ACHN (cell line): Measurements from ENCODE around the gene TEX261.
"Not testable (repeated sequence)": the region's sequence is repeated elsewhere in the genome, so short reads cannot be mapped to it uniquely, and the experiment has no call there.

Experiments used
- DNase-seq: peaks from one replicate; pipeline ENCODE4 v3.0.0-alpha.2; 2015
- in situ Hi-C: cut with HindIII; loops from 2 replicates; pipeline ENCODE4 v1.10.0; 2017; ENCODE audit warnings: low sequenced_read_pairs, low pct_ligation_motif_present, low pct_unique_long_range_greater_than_20kb

The TEX261 gene

GRCh38 chr2:70994699-70995425, at the start of gene TEX261:
TEX261 (minus strand) TSS chr2:70994873; CDS start chr2:70994757, 116 bp downstream.
- in situ Hi-C loops, result no loop called here
- DNase-seq, result peak; percentile 93

DNA sequence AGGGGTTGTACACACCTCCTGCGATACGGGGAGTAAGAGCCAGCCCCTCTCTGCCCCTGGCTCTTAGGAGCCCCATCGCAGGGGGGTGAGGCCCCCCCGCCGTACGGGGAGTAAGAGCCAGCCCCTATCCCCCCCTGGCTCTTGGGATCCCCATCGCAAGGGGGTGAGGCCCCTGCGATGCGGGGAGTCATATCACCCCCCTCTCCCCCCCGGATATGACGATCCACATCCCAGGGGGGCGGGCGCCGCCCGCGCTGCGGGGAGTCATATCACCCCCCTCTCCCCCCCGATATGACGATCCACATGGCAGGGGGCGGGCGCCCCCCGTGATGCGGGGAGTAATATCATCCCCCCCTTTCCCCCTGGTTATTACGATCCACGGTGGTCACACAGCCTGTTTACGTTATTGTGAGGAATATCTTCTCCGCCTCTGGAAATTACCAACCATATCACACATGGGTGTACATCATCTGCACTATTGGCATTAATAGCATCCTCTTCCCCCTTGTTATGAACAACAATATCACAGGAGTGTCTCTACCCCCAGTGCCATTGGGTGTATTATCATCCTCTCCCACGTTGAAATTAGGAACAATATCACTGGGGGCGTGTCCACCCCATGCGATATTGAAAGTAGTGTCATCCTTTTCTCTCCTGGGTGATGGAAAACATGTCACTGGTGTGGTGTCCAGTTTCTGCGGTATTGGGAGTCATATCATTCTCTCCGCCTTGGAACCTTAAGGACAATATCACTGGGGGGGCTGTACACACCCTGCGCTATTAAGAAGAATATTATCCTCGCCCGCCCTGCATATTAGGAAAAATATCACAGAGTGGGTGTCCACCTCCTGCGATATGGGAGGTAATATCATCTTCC, 49.1 kb upstream of the TEX261 start:
- DNase-seq, result no peak
- in situ Hi-C loops, result no loop called here

DNA sequence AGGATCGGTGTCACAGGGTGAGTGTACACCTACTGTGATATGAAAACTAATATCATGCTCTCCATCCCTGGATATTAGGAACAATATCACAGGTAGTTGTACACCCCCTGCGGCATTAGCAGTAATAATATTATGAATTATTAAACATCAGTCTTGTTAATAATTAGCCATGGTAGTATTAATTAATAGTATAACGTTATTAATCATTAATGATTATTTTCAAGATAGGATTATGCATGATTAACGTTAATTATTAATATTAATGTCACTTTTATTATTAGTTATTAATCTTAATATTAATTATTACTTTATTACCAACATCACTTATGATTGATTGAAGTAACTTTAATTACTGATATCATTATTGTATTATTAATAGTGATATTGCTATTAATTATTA, 47.6 kb upstream of the TEX261 start:
- no peak for DNase-seq
- in situ Hi-C loops, result no loop called here

GRCh38 chr2:71036296-71036695, 41.6 kb upstream of the TEX261 start:
- DNase-seq, in situ Hi-C loops: not testable (repeated sequence)

DNA sequence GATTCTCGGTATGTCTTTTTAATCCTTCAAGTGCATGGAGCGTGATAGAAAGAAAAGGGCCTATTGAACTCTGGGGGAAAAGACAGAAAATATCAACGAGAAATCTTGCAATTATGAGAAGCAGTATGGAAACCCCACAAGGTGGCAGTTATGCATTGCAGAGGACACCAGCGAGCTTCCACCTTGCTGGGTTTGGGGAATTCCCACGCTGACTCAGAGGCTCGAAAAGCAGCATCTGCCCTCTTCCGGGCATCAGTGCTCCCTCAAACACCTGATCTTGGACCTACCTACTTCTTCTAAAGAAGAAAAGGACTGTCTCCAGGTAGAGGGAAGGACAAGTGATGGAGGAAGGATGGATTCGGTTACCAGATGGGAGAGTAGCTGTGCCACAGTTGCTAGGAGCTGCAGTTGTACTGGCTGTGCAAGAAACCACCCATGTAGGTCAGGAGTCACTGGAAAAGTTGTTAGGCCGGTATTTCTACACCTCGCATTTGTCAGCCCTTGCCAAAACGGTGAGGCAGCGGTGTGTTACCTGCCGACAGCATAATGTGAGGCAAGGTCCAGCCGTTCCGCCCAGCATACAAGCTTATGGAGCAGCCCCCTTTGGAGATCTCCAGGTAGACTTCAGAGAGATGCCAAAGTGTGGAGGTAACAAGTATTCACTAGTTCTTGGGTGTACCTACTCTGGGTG, 29.0 kb upstream of the TEX261 start:
- DNase-seq, in situ Hi-C loops: not testable (repeated sequence)

DNA sequence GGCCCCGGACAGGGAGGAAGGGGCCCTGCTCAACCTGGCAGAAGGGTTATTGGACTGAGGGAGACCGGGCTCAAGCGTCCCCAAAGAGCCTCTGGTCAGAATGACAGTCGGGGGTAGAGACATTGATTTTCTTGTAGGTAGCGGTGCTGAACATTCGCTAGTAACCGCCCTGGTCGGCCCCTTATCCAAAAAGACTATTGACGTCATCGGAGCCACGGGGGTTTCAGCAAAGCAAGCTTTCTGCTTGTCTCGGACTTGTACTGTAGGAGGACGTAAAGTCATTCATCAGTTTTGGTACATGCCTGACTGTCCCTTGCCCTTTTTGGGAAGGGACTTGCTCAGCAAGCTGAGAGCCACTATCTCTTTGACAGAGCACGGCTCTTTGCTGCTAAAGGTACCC, 26.7 kb upstream of the TEX261 start:
- DNase-seq, in situ Hi-C loops: not testable (repeated sequence)

- DNase-seq, in situ Hi-C loops: not testable (repeated sequence)
Measured at GRCh38 chr2:71019989-71020388, 25.3 kb upstream of the TEX261 start.

- in situ Hi-C loops, result no loop called here
- DNase-seq, result no peak
Measured at GRCh38 chr2:71018625-71019024, 24.0 kb upstream of the TEX261 start.

GRCh38 chr2:71011786-71012185, 17.1 kb upstream of the TEX261 start:
- DNase-seq, in situ Hi-C loops: not testable (repeated sequence)

- no peak for DNase-seq
- in situ Hi-C loops, result no loop called here
Measured at GRCh38 chr2:71008342-71008741, 13.7 kb upstream of the TEX261 start.

- no peak for DNase-seq
- in situ Hi-C loops, result no loop called here
Measured at GRCh38 chr2:71006955-71007799, 12.5 kb upstream of the TEX261 start.

DNA sequence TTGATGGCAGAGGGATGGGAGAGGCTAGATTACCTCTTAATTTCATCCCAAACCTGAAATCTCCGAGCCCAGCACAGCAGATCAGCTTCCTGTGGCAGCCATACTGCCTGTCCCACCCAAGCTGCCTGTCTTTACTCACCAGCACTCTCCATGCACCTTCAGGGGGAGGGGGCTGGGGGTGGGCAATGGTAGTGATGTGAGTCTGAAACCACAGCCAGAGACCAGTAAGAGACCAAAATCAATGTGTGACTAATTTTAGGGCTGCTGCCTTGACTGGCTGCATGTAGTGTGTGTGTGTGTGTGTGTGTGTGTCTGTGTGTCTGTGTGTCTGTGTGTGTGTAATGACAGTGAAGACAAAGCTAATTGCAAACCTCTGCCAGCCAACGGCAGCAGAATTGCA, 11.7 kb upstream of the TEX261 start:
- in situ Hi-C loops, result no loop called here
- DNase-seq, result no peak

GRCh38 chr2:71005271-71006202, 10.9 kb upstream of the TEX261 start:
- DNase-seq, result no peak
- in situ Hi-C loops, result no loop called here

- in situ Hi-C loops, result no loop called here
- no peak for DNase-seq
Measured at GRCh38 chr2:71004857-71005256, 10.2 kb upstream of the TEX261 start.

DNA sequence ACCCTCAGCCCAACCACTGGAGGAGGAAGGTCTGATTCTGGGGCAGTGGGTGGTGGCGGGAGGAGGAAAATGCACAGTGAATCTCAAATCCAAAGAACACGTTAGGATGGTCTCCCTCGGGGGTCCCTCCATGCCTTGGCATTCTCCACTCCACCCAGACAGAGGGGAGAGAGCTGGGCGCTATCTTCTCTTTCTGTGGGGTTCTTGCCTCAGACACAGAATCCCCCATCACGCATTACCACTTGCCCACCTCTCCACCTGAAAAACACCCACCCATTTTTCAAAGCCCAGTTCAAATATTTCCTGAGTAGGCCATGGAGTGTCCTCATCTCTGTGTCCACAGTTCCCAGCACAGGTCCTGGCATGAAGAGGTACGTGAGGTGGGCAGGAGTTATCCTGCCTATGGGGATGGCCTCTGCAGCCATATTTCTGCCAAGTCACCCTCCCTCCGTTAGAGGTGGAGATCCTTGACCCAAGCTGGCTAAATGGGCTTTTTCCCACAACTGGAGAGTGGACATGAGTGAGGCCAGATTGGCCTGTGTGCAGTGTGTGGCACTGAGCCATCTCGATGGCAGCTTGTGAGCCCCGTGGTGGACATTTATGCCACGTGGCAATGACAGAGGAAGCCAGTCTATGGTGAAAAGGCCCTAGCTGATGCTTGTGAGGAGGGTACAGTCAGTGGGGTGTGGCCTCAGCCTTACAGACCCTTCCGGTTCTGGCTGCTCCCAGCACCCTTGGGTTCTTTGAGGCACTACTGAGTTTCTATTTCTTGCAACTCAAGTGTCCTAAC, 9.5 kb upstream of the TEX261 start:
- in situ Hi-C loops, result no loop called here

GRCh38 chr2:71003396-71003795, 8.7 kb upstream of the TEX261 start:
- in situ Hi-C loops, result no loop called here
- DNase-seq, result no peak

More for the DNA sequence above, 9.5 kb upstream of the TEX261 start:
- DNase-seq, result no peak
